Heart left ventricle (tissue), 13 donors: ENCODE data around the gene NDUFAF2.

ENCODE experiments used
- POLR2A ChIP-seq, 2 donors: fragments of 450-650 bp; IDR thresholded peaks; one replicate each; pipeline ENCODE4 v1.6.1; 2017; ENCODE audit warnings: antibody characterized with exemption in 2 of 2, mild to moderate bottlenecking in 2 of 2, moderate library complexity in 2 of 2
- TF ChIP-seq, protein P1 (sequence below), 12 donors: fragments of 200-600 bp; sonication (generic) in 4 of 12; IDR thresholded peaks; one replicate each; pipeline versions ENCODE4 v1.5.0 to v1.8.0; 2018 to 2022; ENCODE audit warnings: antibody characterized with exemption in 12 of 12, mild to moderate bottlenecking in 5 of 12
- donor health status: ischemic (EF 13 %, LVEDD 7.1; RV severe dilation, severe dysfunction).
- donor health status: DM: no; HTN: yes; CAD: no.
- donor health status: DM: no; HTN: no; CAD: no.
- donor health status: ischemic (EF 25% LVEDD 6.9; RV normal size, moderate dysfunction).
- donor health status: ischemic (EF 25% LVEDD 5.7; RV mildly dilated, moderate dysfunction).
- donor health status: ischemic (EF 35%, LVEDD 5.7; RV mildly dilated, moderate dysfunction).
- donor health status: nonischemic (EF 11% LVEDD 7.7; RV severe dilation, severe dysfunction).
- donor health status: DM: yes; HTN: yes; CAD: no.
- donor health status: PGD.
- donor health status: ischemic (EF 29% LVEDD 5.4; RV normal size, mild dysfunction).
- donor health status: nonischemic (EF 23%, LVEDD 6.1; RV moderate dilation, normal function).

DNA sequence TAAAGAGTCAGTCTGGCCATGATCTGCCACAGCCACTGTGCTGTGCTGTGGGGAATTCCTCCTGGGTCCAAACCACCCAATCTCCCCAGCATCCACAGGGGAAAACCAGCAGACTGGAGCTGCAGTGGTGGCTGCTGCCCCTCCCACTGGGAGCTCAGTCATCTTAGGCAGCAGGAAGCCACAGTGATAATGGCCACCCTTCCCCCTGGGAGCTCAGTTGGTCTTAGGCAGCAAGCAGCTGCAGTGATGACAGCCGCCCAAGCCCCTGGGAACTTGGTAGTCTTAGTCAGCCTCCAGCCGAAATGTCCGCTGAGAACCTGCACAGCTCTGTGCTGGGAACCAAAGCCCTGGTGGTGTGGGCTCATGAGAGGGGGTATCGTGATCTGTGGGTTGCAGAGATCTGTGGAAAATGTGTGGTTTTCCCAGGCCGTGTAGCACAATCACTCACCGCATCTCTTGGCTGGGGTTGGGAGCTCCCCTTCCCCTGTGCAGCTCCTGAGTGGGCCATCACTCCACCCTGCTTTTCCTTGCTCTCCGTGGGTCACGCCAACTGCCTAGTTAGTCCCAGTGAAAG, 255.7 kb downstream of the NDUFAF2 start:
- TF ChIP-seq, protein P1, sequence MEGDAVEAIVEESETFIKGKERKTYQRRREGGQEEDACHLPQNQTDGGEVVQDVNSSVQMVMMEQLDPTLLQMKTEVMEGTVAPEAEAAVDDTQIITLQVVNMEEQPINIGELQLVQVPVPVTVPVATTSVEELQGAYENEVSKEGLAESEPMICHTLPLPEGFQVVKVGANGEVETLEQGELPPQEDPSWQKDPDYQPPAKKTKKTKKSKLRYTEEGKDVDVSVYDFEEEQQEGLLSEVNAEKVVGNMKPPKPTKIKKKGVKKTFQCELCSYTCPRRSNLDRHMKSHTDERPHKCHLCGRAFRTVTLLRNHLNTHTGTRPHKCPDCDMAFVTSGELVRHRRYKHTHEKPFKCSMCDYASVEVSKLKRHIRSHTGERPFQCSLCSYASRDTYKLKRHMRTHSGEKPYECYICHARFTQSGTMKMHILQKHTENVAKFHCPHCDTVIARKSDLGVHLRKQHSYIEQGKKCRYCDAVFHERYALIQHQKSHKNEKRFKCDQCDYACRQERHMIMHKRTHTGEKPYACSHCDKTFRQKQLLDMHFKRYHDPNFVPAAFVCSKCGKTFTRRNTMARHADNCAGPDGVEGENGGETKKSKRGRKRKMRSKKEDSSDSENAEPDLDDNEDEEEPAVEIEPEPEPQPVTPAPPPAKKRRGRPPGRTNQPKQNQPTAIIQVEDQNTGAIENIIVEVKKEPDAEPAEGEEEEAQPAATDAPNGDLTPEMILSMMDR (IDR thresholded peaks at IDR 0.05) = no peak
- TF ChIP-seq POLR2A (IDR thresholded peaks at IDR 0.05) = no peak
